UCSD-AML1 (cell line): ENCODE data around the gene CIITA.
"Not testable (repeated sequence)": the region's sequence is repeated elsewhere in the genome, so short reads cannot be mapped to it uniquely, and the experiment has no call there.

Experiments used
- DNase-seq: peaks from one replicate; lab custom pipeline; 2025; ENCODE audit not compliant: unreplicated experiment; lab: John Stamatoyannopoulos, UW

The CIITA gene

GRCh38 chr16:10934325-10935107 lies 57.5 kb downstream of the CIITA start:
- DNase-seq, result no peak

DNA sequence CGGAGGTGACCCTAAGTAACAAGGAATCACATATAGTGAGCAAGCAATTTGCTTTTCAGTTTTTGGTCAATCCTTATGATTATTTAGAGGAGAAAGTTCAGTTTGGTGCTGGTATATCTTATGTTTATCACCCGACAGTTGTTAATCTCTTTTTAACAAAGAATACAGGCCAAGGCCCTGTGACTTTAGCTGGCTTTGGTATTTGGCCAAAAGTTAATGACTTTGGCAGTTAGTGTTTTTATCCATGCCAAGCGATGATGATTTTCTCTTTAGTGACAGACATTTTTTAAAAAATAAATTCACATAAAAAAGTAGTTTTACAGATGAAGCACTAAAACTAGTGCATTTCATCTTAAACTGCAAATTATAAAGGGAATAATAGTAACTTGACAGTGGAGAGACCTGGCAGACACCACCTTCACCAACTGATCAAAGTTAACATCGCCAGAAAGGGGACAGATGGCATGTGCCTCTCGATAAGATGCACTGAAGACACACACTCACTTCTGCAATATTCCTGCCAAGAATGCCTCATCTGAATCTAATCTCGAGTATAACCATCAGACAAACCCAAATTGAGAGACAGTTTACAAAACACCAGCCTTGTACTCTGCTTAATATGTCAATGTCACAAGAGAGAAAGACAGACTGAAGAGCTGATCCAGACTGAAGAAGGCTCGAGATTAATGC lies 58.4 kb downstream of the CIITA start:
- no peak for DNase-seq

GRCh38 chr16:10936272-10936984 lies 59.4 kb downstream of the CIITA start:
- no peak for DNase-seq

DNA sequence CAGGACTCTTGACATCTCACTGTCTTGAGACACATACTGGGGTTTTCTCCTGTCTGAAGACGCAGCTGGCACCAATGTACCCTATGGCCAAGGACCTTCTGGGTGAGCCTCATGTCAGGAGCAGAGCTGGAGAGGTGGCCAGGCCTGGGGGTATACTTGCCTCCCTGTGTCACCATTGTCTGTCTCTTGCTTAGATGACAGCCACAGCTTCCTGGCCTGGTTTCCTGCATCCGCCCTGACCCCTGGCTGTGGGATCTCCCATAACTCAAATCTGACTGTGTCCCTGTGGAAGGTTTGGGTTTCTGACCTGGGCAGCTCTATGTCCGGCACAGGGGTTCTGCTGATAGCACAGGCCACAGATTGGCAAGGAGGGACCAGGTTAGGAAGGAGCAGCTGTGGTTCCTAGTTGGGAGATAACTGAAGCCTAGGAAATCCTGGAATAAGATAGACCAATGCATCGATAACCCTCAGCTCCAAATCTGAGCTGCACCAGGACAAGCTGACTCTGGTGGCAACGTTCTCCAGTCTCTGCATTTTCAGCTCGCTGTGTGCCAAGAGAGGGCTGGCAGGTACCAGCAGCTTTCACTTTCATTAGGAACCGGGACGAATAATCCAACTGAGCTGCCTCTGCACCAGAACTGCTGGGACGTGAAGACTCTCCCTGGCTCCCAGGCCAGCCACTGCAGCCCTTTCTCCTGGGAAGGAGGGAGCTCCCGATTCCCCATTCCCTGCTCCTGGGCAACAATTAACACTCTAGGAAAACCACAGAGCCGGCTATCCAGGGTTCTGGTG lies 60.3 kb downstream of the CIITA start:
- DNase-seq, result peak; percentile 42

DNA sequence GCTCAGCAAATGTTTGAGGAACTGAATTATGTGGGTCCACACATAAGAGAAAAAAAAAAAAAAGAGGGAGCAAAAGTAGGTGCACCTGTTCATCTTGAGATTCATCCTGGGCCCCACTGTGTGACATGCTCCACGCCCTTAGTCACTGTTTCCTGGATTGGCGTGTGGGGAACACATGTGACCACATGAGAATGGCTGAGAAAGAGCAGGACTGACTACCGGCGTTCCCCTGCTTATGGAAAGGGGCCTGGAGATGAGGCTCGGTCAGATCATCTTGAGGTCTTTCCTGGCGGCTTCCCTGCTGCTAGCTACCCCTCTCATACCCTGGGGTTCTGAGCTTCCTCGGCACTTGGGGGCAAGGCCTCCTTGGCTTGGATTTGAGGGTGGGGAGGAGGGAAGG lies 61.3 kb downstream of the CIITA start:
- no peak for DNase-seq

GRCh38 chr16:10938796-10939648 lies 62.0 kb downstream of the CIITA start:
- no peak for DNase-seq

DNA sequence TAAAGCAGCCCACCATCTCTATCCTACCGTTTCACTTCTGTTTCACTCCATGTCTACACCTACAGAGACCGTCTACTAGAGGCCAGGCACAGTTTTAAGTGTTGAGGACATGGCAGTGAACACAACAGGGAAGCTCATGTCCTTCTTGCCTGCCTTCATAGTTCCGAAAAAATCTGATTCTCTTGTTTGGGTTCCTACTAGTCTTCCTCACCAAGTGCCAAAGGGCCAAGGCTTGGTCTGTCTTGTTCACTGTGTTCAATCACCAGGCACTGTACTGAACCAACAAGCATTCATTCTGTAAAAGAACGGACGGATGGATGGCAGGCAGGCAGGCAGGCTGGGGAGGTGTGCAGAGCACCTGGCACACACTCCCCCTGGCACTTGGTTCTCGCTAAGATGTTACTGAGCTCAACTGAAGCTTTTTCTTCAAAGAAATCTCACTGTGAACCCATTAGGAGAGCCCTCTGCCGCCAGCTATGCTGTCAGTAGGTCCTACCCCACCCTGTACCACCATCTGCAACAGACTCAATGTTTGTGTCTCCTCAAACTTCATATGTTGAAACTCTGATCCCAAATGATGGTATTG lies 62.7 kb downstream of the CIITA start:
- DNase-seq, result no peak

- DNase-seq, result no peak
Measured at GRCh38 chr16:10940501-10941079, 63.6 kb downstream of the CIITA start.

DNA sequence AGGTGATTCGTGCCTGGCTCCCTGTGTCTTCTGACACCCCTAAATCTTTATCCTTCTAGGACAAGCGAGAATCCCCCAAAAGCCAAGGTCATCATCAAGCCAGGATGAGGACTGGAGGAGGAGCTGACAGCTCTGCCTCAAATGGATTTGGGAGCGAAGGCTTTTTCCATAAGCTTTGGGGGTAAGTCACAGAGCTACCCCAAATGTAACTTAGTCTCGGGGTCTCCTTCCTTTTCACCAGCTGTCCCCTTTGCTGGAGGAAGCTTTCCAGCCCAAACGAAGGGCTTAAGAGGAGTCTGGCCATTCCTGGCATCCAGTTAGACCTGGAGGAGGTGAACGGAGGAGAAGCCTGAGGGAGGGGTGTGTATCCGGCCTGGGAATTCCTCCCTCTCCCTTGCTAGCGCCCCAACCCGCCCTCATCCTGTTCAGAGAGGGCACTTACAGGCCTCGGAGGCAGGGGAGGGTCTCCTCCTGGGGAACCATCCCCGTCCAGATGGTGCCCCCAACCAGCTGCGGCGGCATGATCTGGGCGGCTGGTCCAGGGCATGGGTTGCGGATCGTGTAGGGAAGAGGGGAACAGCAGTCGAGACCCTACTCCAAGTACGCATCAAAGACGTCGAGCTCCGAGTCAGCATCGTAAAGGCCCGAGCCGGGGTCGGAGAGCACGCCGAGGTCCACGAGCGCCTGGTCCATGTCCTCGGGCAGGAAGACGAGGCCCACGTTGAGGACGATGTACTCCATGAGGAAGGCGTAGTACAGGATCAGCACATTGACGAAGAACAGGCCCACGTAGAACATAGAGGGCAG lies 64.3 kb downstream of the CIITA start:
- no peak for DNase-seq

- DNase-seq, result not testable (repeated sequence)
Measured at GRCh38 chr16:10941935-10942351, 64.9 kb downstream of the CIITA start.

GRCh38 chr16:10942352-10943063 lies 65.5 kb downstream of the CIITA start, which contains the start of gene DEXI:
DEXI (minus strand) TSS chr16:10942468; CDS start chr16:10942005, 463 bp downstream.
- DNase-seq, result peak; percentile 95

DNA sequence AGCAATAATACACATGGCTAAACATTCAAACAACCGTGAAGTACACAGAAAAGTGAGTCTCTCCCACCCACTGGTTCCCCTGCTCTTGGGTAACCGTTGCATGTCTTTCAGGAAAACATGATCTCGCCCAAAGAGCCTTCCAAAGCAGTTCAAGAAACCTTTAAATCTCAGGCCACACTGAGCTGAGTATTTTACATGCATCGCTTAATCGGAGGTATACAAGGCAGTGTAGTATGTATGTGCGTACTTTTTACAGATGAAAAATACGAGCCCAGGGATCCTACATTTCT lies 66.0 kb downstream of the CIITA start:
- no peak for DNase-seq

DNA sequence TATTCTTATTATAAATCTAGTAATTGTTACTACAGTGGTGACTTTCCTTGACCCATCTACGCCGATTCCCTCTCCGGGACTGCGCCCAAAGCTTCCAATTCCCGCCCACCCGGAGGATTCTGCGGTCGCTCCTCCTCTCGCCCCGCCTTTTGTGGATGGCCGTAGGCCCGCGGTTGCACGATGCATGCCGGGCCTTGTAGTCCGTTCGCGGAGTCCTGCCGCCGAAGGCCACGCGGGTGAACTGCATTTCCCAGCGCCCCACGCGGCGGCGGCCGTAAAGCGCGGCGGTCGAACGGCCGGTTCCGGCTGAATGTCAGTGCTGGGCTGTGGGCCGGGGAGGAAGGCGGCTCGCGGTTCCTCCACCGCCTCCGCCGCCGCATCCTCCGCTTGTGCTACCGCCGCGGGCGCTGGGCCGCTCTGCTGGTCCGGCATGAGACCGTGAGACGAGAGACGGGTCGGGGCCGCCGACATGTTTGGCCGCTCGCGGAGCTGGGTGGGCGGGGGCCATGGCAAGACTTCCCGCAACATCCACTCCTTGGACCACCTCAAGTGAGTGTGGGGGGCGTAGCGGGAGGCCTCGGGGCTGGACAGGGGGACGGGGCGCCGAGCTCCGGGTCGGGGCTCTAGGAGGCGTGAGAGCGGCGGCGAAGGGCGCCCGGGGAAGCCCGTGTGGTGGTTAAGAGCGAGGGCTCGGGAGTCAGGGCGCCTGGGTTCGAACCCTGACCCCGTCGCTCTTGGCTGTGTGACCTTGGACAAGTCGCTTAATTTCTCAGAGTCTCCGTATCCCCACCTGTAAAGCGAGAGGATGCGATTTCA lies 67.5 kb downstream of the CIITA start, which contains the start of gene CLEC16A:
CLEC16A (plus strand) TSS at position 316 of the 816 bp plus-strand sequence; CDS start at position 470, 154 bp downstream.
- peak; percentile 97 for DNase-seq

DNA sequence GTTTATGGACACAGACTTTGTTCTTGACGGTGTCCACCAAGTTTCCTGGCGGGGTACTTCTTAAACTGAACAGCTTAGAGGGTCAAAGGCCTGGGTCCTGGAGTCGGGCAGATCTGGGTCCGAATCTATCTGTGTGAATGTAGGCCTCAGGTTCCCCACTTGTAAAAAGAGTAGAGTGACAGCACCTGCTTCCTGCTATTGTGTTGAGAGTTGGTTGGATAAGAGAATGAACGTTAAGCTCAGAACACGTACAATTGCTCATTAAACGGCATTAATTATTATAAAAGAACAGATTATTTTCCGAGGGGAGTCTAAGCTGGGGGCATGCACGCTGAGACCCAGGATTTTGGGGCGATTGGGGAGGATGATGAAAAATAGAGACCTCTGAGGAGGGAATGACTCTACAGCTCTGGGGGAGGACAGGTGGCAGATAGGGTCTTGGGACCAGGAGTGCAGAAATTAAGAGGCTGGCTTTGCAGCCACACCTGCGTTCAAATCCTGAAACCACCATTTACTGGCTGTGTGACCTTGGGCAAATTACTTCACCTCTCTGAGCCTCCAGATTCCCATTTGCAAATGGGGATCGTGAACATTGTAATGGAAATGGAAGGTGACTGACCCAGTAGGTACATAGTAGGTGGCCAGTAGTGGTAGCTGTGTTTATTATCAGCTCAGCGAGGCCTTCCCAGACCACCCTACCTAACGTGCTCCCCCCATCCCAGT lies 68.2 kb downstream of the CIITA start:
- no peak for DNase-seq

- no peak for DNase-seq
Measured at GRCh38 chr16:10946308-10946707, 69.3 kb downstream of the CIITA start.

DNA sequence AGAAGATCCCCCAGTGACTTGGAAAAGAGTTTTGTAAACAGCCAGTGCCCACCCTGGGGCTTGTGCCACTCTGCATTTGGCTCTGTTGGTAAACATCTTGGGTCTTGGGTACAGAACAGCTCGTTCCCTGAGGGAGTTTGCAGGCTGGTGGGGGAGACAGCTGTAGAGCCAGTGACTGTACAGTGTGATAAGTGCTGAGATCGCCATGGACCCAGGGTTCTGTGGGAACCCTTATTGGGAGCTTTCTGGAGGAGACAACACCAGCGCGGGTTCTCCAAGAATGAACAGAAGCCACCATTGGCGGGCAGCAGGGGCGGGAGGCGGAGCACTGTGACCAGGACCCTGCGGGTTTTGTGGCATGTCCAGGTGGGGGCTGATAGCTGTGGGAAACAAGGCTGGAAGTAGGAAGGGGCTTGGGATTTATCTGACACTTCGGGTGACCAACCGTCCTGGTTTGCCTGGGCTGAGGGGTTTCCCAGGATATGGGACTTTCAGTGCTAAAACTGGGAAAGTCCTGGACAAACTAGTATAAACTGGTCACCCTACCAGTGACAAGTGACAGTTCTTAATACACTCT lies 70.3 kb downstream of the CIITA start:
- no peak for DNase-seq
